Bone marrow (tissue), 2 donors: ENCODE data around the gene IGF1R.

Source experiments
- DNase-seq, 2 donors: peaks; one replicate each; lab custom pipeline; 2025; lab: John Stamatoyannopoulos, UW

The IGF1R gene

DNA sequence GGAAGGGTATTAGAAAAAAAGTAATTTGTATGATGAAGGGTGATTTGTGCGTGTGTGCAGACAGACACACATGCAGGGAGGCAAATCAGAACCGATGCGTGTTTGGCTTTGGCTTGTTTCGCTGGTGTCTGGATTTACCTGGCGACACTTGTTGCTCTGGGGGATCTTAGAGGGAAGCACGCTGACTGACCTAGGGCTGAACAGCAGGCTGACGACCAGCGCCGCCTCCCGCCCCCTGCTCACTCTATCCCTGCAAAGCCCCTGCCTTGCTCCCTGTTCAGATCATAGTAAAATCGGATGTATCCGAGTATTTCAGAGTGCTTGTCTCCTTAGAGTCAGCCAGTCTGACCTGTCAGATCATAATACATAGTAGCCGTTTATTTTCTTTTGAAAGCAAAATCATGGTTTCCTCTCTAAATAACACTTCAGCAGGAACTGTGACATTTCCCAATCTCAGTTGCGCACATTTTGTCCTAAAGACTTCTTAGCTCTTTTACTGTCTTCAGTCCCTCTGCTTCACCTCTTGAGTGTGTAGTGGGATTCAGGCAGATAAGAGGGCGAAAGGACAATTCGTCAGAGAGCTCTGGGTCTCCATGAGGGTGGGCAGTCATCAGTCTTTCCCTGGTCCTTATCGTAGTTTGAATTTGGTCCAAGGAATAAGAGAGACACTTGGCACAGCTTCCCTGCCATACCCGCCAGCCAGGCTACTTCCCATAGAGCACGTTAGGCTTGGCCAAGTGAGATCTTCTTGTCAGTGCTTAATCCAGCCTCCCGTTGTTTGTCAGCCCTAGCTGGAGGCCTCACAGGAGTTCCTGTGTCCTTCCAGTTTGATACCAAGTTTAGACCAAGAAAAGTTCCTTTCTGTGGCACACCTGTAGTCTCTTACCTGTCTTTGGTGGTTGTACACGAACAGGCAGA is 261.9 kb downstream of the IGF1R start:
- no peak for DNase-seq

- no peak for DNase-seq
These were observed 266.3 kb downstream of the IGF1R start for GRCh38 chr15:98914626-98915025.

DNA sequence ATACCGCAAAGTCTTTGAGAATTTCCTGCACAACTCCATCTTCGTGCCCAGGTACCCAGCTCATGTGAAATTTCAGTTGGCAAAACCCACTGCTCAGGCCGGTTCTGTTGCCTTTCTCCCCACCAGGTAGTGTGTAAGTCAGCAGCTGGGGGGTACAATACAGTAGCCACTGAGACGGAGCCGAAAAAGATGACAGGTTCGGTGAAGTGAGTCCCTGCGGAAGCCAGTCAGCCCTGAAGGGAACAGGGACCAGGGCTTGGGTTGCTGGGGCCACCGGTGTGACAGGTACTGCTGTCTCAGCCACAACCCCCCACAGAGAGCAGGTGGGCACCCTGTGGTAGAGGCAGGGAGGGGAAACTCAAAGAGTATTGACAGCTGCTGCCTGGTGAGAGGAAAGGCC is 268.5 kb downstream of the IGF1R start:
- DNase-seq = no peak

DNA sequence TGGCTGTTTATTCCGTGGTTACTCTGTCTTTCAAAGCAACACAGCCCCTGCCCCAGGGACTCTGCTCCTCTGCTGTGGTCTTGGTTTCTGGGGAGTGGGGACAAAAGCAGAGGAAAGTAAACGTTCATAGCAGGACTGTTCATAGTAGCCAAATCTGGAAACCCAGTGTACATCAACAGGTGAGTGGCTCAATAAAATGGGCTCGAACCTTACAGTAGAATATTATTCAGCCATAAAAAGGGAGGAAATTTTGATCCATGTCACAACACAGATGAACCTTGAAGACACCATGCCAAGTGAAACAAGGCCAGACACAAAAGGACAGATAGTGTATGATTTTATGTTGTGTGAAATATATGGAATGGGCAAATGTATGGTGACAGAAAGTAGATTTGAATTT is 269.1 kb downstream of the IGF1R start:
- DNase-seq = no peak

DNA sequence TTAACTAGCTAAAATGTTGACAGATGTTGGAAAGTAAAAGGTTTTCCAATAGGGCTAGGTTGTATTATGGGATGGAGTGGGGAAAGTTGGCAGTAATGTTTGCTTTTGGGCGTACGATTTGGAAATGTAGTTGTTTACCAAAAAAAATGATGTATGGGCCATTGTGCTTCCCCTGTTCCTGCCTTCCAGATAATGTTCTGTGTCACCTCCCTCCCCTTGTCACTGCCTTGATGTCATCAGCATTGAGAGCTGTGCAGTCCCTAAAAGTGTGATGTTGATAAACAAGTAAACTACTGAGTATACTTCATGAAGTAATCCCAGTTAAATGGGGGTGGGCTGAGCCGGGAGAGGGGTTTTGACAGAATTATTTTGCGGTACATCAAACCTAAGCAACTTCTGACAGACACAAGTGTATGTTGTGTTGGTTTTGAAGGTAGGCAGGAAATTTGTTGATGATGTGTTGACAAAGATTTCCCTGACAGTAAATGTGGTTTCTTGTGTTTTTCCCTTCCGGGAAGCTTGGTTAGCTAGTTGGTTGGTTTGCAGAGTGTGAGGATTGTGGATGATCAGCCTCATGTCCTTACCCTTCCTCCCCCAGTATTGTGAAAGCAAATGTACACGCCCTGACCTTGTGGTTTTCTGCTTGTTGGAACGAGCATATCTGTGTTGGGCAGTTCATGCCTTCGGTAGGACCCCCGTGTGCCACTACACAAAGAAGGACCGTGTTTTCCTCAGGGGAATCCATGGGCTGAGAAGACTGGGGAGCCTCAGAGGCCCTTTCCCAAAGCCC is 271.9 kb downstream of the IGF1R start:
- DNase-seq = no peak

DNA sequence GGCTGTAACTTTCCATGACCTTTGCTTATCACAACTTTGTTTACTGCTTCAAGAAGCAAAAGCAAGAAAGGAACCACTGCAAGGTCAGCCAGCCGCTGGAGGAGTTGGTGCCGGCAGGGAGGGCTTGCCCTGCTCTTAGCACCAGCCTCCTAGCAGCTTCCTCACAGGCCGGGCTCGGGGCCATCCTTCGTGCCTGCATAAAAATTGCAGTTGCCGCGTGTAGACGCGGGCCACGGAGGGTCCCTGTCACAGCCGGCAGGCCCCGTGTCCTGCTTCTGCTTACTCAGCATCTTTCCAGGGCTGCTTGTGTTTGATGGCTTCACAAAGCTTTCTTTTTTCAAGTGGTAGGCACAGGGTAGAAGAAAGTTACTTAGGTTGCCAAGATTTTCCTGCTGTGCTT is 274.8 kb downstream of the IGF1R start:
- DNase-seq = no peak

- DNase-seq = no peak
These were observed 275.2 kb downstream of the IGF1R start for GRCh38 chr15:98923579-98923978.

- DNase-seq = no peak
These were observed 276.2 kb downstream of the IGF1R start for GRCh38 chr15:98924401-98925049.

DNA sequence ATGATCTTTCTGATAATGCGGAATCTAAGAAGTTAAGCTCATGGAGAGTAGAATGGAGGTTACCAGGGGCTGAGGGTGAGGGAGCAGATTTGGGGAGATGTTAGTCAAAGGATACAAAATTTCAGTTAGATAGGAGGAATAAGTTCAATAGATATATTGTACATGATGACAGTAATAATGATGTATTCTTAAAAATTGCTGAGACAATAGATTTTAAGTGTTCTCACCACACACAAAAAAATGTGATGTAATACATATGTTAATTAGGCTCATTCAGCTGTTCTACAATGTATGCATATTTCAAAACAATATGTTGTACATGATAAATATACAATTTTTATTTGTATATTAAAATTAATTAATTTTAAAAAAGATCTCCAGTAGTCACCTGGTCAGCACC is 277.9 kb downstream of the IGF1R start:
- DNase-seq = no peak

- no peak for DNase-seq
These were observed 278.7 kb downstream of the IGF1R start for GRCh38 chr15:98927022-98927421.

- no peak for DNase-seq
These were observed 279.7 kb downstream of the IGF1R start for GRCh38 chr15:98927996-98928395.

DNA sequence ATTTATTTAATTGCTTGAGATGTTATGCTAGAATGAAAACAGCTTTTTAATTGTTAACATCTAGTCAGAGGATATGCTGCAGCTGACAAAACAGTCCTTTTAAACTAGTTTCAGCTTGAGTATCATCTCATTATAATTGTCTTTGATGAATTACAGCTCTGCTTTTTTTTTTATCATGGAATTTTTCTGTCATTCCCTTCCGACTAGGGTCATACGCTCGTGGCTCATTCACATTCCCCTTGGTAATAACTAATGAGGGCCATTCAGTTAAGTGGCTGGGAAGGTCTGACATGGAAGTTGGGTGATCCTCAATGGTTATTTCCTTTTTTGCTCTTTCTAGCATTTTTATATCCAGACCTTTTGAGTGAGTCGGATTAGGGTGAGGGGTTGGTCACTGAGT is 282.2 kb downstream of the IGF1R start:
- no peak for DNase-seq

DNA sequence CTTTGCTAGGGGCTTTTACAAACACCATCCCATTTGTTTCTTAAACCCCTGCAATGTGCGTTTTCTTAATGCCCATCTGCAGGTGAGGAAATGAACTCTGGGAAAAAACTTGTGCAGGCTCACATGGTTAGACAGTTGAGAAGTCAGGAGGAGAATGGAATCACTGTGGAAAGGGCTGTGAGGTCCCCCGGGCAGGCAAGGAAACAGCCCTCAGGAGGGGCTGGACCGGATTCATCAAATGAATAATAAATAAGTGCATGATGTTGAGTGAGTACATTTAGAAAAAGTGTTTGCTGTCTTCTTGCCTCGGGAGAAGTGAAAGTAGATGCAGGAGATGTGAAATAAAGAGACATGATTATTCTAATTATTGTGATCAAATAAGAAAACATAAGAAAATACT is 282.7 kb downstream of the IGF1R start:
- DNase-seq = no peak

GRCh38 chr15:98933406-98933805 is 285.1 kb downstream of the IGF1R start:
- DNase-seq = no peak

DNA sequence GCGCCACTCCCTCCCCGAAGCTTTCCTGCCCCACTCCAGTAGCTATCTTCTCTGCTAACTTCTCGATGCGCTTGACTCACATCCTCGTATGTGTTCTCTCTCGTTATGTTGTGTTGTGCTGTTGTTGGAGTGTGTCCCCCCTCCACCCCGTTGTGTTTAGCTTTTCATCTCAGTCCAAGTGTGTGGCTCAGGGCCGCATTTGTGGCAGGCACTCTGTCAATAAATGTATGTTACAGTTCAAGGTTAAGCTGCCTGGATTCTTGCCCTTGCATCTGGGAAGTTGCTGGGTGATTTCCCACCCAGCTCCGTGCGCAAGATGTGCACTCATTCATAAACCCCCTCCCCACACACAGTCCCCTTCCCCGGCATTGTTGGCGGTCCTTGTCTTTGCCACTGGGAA is 287.4 kb downstream of the IGF1R start:
- no peak for DNase-seq

GRCh38 chr15:98937413-98938104 is 289.2 kb downstream of the IGF1R start:
- DNase-seq = no peak

DNA sequence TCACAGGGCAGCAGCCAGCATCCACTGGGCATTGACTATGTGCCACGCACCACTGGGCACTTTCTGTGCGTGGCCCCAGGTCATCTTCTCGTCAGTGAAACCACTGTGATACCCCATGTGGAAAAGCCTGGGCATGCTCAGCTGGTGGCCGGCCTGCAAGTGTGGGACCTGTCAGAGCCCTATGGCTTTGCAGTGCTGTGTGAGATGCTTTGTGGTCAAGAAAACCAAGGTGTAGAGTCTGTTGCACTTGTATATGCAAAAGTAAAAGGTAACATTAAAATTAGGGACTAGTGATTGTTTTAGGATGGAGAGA is 289.7 kb downstream of the IGF1R start:
- DNase-seq = no peak

- no peak for DNase-seq
These were observed 290.5 kb downstream of the IGF1R start for GRCh38 chr15:98938799-98939198.

DNA sequence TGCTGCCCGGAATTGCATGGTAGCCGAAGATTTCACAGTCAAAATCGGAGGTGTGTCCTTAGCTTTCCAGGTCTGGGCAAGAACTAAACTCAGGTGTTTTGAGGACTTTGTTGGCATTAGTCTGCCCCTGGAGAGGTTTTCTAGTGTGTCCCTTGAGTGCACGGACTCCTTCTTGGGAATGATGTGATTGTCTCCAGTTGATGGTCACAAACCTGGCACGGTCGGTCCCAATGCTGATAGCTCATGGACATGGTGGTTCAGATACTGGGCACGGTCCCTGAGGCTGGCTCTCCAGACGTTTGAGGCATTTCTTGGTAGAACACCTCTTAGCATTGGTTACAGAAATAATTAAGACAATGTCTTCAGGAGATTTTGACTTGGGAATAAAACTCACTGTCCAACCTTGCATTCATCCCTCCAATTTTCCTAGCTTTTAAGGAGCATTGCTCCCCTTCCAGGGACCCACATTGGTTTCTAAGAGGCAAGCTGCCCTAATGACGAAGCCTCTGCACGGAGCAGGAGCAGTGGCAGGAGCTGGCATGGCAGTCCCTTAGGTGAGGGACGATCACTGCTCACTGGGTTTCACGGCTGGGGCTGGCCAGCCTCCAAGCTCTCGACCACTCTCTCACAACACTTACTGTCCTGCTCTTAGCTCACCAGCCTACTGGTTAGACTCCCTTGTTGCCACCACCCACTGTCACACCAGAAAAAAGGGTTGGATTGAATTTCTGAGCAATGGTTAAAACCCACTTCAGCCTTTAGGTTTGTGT is 291.2 kb downstream of the IGF1R start:
- DNase-seq = no peak

- no peak for DNase-seq
These were observed 293.4 kb downstream of the IGF1R start for GRCh38 chr15:98941595-98942255.

DNA sequence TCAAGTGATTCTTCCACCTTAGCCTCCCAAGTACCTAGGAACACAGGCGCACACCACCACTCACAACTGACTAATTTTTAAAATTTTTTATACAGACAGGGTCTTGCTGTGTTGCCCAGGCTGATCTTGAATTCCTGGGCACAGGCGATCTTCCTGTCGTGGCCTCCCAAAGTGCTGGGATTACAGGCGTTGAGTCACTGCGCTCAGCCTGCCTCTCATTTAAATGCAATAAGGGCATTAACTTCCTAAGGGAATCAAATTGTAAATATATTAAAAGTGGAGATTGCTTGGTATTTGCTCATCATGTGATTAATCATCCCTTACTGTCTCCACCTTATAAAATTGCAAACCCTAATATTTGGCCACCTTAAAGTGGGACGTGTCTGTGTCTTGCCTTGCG is 294.1 kb downstream of the IGF1R start:
- no peak for DNase-seq
